HG02884 (cell line): ENCODE measurements around the gene SYT17.

Experiments used
- ATAC-seq: cut with Tn5 transposase; IDR thresholded peaks from one replicate; pipeline ENCODE4 v1.9.1; 2021; ENCODE audit warnings: mild to moderate bottlenecking, moderate library complexity; ENCODE audit not compliant: unreplicated experiment

The SYT17 gene

GRCh38 chr16:19213885-19214284 lies 45.8 kb downstream of the SYT17 start:
- no peak for ATAC-seq

- no peak for ATAC-seq
Observed at GRCh38 chr16:19215705-19216104, 47.7 kb downstream of the SYT17 start.

- no peak for ATAC-seq
Observed at GRCh38 chr16:19218581-19218980, 50.5 kb downstream of the SYT17 start.

GRCh38 chr16:19219836-19220235 lies 51.8 kb downstream of the SYT17 start:
- ATAC-seq: no peak

- ATAC-seq: no peak
Observed at GRCh38 chr16:19223235-19224170, 55.5 kb downstream of the SYT17 start.

DNA sequence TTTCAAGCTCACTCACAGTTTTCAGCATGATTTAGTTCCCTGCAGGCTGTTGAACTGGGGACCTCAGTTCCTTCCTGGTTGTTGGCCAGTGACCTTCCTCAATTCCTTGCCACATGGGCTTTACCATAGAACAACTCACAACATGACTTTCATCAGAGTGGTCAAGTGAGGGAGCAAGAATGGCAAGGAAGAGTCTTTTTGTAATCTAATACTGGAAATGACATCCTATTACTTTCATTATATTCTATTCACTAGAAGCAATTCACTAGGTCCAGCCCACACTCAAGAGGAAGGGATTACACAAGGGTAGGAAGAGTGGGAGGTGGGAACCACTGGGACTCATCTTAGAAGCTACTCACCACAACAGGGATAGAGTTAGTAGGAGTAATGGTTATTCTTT lies 57.6 kb downstream of the SYT17 start:
- no peak for ATAC-seq

- no peak for ATAC-seq
Observed at GRCh38 chr16:19227643-19228042, 59.6 kb downstream of the SYT17 start.

GRCh38 chr16:19228052-19228451 lies 60.0 kb downstream of the SYT17 start:
- ATAC-seq: no peak

- ATAC-seq: no peak
Observed at GRCh38 chr16:19228575-19228974, 60.5 kb downstream of the SYT17 start.

DNA sequence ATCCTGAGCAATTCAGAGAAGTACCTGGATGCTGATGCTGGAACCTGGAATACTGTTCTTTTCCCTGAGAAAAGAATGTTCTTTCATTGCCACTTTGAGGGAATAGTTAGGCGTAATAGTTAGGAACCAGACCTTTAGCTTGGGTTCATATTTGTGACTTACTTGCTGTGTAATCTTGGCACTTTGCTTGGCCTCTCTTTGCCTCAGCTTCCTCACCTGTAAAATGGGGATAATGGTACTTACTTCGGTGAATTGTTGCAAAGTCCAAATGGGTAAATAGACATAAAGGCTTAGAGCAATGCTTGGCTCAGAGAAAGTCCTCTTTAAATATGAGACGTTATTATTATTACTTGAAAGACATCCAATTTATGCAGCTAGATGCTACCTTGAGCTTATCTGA lies 62.5 kb downstream of the SYT17 start:
- no peak for ATAC-seq

DNA sequence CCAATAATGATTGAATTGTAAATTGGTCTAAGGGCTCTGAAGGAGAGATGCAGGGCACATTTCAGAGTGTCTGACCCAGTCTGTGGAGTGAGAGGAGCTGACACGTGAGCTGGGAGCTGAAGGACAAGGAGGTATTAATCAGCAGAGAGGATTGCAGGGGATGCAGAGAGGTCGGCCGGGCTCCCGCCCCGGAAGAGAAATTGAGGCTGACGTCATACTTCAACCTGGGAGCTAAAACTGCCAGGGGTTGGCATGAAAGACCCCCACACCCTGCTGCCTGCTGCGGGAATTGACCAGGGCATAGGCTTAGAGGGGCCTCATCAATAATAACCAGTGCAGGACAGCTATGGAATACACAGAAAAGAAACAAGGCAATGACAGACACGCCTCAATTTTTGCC lies 63.8 kb downstream of the SYT17 start:
- ATAC-seq: no peak

GRCh38 chr16:19232988-19233387 lies 64.9 kb downstream of the SYT17 start:
- ATAC-seq: no peak

GRCh38 chr16:19235478-19235877 lies 67.4 kb downstream of the SYT17 start:
- no peak for ATAC-seq

GRCh38 chr16:19235886-19236285 lies 67.8 kb downstream of the SYT17 start:
- no peak for ATAC-seq

GRCh38 chr16:19236561-19237209 lies 68.6 kb downstream of the SYT17 start:
- no peak for ATAC-seq

- no peak for ATAC-seq
Observed at GRCh38 chr16:19238406-19238805, 70.4 kb downstream of the SYT17 start.

DNA sequence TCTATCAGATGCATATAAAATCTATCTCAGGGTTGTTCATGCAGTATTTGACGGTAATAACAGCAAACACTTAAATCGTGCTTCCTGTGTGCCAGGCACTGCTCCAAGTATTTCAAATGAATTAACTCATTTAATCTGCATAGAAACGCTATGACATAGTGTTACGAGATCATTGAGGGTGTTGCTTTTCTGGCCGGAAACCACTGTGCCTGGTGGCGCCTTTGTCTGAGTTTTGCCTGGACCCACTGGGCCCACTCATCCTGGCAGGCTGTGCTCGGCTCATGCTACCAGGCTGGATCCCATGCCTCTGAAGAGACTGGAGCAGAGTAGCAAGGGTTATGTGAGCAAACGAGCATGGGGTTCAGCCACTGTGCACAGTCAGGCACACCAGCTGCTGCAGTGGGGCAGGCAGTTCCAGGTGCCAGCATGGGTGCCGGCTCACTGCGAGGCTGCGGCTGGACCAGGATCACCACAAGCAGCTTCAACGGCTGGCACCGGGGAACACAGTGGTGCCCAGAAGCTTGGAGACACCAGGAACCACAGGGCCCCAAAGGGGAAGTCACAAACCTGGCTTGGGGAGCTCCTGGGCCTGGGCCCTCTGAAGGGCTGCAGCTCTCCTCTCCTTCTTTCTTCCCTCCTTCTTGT lies 71.6 kb downstream of the SYT17 start:
- no peak for ATAC-seq

GRCh38 chr16:19240494-19240893 lies 72.5 kb downstream of the SYT17 start:
- ATAC-seq: no peak

GRCh38 chr16:19241512-19241911 lies 73.5 kb downstream of the SYT17 start:
- ATAC-seq: no peak

GRCh38 chr16:19242186-19242585 lies 74.1 kb downstream of the SYT17 start:
- ATAC-seq: no peak

DNA sequence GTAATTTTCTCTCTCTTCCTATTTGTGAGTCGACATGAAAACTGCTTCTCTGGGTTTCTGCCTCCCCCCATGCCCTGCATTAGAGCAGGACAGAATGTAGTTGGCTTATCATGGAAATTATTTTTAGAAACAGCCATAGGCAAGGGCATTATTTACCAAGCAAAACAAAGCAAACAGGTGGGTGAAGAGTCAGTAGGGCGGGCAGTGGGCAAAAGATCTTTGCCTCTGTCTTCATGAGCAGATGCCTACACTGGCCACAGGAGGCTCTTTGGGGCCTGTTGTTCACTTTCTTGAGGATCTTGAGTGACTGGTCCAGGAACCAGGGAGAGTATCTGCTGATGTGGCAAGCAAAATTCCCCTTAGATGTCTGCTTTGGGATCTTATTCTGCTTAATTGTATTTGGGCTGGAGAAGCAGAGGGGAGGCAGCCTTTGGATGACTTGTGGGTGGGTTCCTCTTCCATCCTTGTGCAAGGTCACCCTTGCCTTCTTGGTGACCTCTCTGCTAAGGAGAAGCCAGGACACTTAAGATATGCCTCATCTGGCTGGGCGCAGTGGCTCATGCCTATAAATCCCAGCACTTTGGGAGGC lies 75.0 kb downstream of the SYT17 start:
- no peak for ATAC-seq
